Stimulated activated CD4-positive, alpha-beta T cell treated with anti-CD3 and anti-CD28 coated beads, Interleukin-1b, Interleukin-23, amount 100 ng/mL, for 24 hours (primary cell): ENCODE results near the gene CFAP100.

Experiments
- DNase-seq, 4 experiments: peaks; one replicate each; pipeline ENCODE4 v3.0.0-alpha.2; 2020; ENCODE audit warnings: low read depth in 4 of 4, low spot score in 1 of 4

Gene CFAP100

GRCh38 chr3:126394179-126394976 lies at the start of gene CFAP100:
Gene CFAP100 (plus strand): TSS chr3:126394909. CDS start chr3:126396001, 1,092 bp downstream.
- no peak for DNase-seq

DNA sequence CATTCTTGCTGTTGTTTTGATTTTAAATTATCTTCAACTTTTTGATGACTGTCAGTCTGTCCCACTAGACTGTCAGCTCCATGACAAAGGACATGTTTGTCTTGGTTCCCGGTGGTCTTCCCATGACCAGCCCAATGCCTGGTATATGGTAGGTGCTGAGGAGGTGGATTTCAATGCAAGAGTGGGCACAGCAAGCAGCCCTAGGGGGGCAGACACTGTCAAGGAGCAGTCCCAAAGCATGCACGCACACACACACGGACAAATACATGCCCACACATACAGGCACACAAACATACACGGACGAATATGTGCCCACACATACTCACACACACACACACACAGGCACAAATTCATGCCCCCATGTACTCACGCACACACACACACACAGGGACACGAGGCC lies 49.5 kb upstream of the CFAP100 start:
- DNase-seq: no peak

- DNase-seq: no peak
Observed at GRCh38 chr3:126345641-126346460, 48.9 kb upstream of the CFAP100 start.

- DNase-seq: no peak
Observed at GRCh38 chr3:126346466-126346865, 48.2 kb upstream of the CFAP100 start.

- no peak for DNase-seq
Observed at GRCh38 chr3:126347543-126348161, 47.1 kb upstream of the CFAP100 start.

GRCh38 chr3:126348308-126348920 lies 46.3 kb upstream of the CFAP100 start:
- no peak for DNase-seq

DNA sequence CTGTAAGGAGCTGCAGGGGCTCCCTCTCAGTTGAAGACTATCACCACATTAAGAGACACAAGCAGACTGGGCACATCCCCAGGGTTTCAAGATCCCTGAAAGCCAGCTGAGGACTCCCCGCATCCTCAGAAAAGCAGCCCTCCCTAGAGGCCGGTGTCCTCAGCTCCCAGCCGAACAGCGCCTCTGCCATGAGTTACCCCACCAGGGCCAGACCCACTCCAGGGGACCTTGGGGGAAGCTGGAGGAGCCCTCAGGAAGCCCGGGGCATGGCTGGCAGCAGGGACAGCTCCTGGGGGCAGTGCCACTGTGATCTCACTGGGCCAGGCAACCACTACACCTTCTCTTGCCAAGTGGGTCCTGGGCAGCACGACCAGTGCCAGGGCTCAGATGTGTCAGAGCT lies 45.6 kb upstream of the CFAP100 start:
- no peak for DNase-seq

GRCh38 chr3:126349611-126350501 lies 44.9 kb upstream of the CFAP100 start:
- no peak for DNase-seq

- DNase-seq: no peak
Observed at GRCh38 chr3:126350502-126351085, 44.1 kb upstream of the CFAP100 start.

DNA sequence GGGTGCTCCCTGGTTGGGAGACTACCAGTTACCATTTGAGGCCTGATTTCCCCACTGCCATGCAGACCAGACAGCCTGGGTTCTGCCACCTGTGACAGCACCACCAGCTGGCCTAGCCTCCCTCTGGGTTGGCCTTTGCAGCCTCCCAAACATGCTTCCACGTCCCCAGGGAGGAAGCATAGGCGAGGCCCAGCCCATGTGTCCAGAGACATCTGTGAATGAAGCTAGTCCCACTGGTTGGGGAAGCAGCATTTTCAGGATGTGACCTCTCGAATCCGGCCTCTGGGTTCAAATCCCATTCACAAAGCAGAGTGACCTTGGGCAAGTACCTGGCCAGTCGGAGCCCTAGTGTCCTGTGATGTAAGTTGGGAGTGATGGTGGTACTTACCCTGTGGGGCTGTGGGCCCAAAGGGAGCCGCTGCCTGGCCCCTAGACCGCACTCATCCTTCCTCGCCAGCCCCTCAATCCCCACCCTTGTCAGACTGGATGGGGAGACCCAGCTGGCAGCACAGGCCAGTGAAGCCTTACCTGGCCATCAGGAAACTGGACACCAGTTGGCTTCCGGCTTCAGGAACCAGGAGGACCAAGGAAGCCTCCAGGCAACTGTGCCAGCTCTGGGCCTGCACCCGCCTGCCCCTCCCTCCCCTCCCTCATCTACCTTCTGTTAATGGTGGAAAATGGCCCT lies 43.5 kb upstream of the CFAP100 start:
- no peak for DNase-seq

DNA sequence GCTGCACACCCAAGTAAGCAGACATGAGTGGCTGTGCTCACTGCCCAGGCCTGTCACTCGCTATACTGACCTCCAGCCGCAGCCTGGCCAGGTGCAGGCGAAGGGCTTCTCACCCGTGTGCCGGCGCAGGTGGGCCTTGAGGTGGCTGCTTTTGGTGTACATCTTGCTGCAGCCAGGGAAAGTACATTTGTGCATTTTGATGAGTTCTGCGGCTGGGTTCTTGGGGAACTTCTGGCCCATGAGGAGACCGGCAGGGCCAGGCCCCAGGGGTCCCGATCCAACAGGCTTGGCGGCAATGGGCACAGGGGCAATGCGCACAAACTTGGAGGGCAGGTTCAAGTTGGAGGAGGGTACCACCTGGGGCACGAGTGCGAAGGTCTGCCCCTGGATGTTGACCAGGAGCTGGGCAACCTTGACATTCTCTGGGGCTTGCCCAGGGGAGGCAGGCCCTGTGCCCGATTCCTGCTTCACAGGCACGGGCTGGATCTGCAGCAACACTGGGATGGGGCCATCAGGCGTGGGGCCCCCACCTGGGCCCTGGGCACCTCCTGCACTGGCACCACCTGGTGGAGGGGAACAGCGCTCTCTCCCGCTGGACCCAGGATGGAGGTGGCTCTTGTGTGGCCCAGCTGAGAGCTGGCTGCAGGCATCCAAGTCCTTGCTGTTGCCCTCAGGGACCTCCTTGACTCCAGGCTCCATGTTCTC lies 42.8 kb upstream of the CFAP100 start:
- no peak for DNase-seq

DNA sequence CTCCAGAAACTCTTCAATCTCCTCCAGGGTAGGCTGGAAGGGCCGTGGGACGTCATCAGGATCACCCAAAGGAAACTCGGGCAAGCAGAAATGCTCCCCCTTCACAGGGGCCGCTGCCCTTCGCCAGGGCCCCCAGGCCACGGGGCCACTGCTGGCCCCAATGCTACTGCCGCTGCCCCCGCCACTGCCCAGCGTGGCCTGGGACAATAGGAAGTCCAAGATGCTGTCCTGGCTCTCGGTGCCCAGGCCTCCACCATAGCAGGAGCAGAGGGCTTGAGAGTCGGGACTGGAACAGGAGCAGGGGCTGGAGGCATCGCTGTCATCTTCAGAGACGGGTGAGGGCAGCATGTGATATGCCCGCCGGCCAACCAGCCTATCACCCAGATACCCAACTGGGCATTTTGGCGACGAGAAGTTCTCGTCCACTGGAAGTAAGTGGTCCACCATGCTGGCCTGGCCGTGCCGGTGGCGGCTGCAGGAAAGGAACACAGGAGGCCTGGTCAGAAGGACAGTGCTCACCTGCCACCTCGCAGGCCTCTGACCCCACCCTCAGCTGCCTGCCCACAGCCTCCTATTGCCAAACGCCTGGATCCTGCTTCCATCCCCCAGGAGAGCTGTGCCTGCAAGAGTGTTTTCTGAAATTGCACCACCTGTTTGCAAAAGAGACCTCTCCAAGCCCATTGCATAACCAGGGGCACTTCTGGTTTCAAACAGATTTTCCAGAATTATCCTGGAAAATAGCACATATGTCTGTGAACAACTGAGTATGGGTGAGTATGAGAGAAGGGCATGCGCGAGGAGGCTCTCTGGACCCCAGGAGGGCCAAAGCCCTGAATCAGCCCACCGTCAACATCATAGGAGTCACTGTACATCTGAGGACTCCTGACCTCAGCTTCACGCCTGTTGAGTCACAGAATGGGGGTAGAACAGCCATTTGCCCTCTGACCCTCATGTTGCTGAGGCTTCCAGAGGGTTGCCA lies 41.9 kb upstream of the CFAP100 start:
- no peak for DNase-seq

- DNase-seq: no peak
Observed at GRCh38 chr3:126353694-126354321, 40.9 kb upstream of the CFAP100 start.

- DNase-seq: no peak
Observed at GRCh38 chr3:126354776-126355175, 39.9 kb upstream of the CFAP100 start.

GRCh38 chr3:126355251-126355650 lies 39.5 kb upstream of the CFAP100 start:
- DNase-seq: no peak

DNA sequence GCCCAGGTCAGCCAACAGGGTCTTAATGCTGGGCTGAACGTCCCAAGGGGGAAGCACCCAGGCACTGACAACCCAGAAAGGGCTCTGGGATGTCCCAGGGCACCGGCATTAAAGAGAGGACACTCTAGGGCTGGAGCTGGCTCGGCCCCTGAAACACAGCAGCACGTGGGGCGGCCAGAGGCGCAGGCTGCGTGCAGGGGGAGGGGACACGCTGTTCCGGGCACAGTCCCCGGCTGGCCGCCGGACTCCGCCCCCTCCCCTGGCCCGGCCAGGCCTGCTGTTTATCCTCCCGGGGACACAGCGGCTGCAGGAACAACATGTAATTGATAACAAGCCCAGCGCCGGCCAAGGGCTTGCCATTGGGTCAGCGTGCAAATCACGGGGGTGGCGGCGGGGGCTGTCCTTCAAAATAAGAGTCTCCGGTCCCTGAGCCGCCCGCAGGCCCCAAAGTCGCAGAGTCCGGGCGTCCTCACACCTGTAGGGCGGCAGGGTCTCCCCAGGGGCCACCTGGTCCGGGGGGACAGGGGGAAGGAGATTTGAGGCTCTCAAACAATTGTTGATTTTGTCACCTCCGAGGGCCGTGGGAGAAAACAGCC lies 38.8 kb upstream of the CFAP100 start:
- DNase-seq: no peak
